Mesenchymal stem cell (in vitro differentiated cells and primary cell): Measurements from ENCODE around the gene ANKRD31.

Experiments
- DNase-seq: peaks from one replicate; pipeline ENCODE4 v3.0.0-alpha.2; 2013
- H2AFZ ChIP-seq: one replicate; pipeline ENCODE4 v1.6.1; 2013; ENCODE audit warnings: low read depth, mild to moderate bottlenecking, control low read depth, inconsistent platforms, low read length, moderate library complexity
- H2AK5ac ChIP-seq: 2 replicates; pipeline ENCODE4 v1.6.1; 2013; ENCODE audit warnings: low read length, moderate library complexity, mild to moderate bottlenecking, inconsistent platforms; ENCODE audit not compliant: severe bottlenecking
- H2BK120ac ChIP-seq: one replicate; pipeline ENCODE4 v1.6.1; 2013; ENCODE audit warnings: low read depth, mild to moderate bottlenecking, inconsistent platforms, low read length, moderate library complexity
- H2BK12ac ChIP-seq, 2 experiments: one replicate each; pipeline ENCODE4 v1.6.1; 2013; ENCODE audit warnings: inconsistent platforms in 2 of 2, low read length in 2 of 2, mild to moderate bottlenecking in 2 of 2, moderate library complexity in 2 of 2, control low read depth in 1 of 2
- H2BK15ac ChIP-seq: one replicate; pipeline ENCODE4 v1.6.1; 2013; ENCODE audit warnings: mild to moderate bottlenecking, low read depth, inconsistent platforms; ENCODE audit not compliant: poor library complexity, severe bottlenecking
- H2BK5ac ChIP-seq: 2 replicates; pipeline ENCODE4 v1.6.1; 2013; ENCODE audit warnings: low read depth, mild to moderate bottlenecking, low read length, control low read depth, inconsistent platforms; ENCODE audit not compliant: poor library complexity, severe bottlenecking
- H3K14ac ChIP-seq, 2 experiments: one replicate each; pipeline ENCODE4 v1.6.1; 2013; ENCODE audit warnings: inconsistent platforms in 2 of 2, low read length in 2 of 2, control low read depth in 1 of 2, mild to moderate bottlenecking in 1 of 2, moderate library complexity in 1 of 2
- H3K18ac ChIP-seq, 2 experiments: one replicate each; pipeline ENCODE4 v1.6.1; 2013; ENCODE audit warnings: inconsistent platforms in 2 of 2, low read length in 2 of 2, control low read depth in 1 of 2, low read depth in 1 of 2, mild to moderate bottlenecking in 1 of 2
- H3K23ac ChIP-seq, 2 experiments: one replicate each; pipeline ENCODE4 v1.6.1; 2013; ENCODE audit warnings: inconsistent platforms in 2 of 2, low read length in 2 of 2, mild to moderate bottlenecking in 2 of 2, moderate library complexity in 2 of 2, control low read depth in 1 of 2
- H3K27ac ChIP-seq: 2 replicates; pipeline ENCODE4 v1.5.1; 2013; ENCODE audit warnings: mild to moderate bottlenecking, moderate library complexity, low read length, control low read depth, inconsistent platforms; ENCODE audit not compliant: poor library complexity, severe bottlenecking
- H3K27me3 ChIP-seq, 2 experiments: 2 replicates each; pipeline versions ENCODE4 v1.6.1 to v1.7.0; 2013; ENCODE audit warnings: low read length in 2 of 2, mild to moderate bottlenecking in 2 of 2, moderate library complexity in 2 of 2, control low read depth in 1 of 2, inconsistent platforms in 1 of 2; ENCODE audit not compliant: control insufficient read depth in 1 of 2, insufficient read depth in 1 of 2
- H3K36me3 ChIP-seq, 2 experiments: 2 replicates each; pipeline versions ENCODE4 v1.6.1 to v1.7.0; 2013; ENCODE audit warnings: low read length in 2 of 2, control low read depth in 1 of 2, inconsistent platforms in 1 of 2, low read depth in 1 of 2, mild to moderate bottlenecking in 1 of 2; ENCODE audit not compliant: insufficient read depth in 2 of 2, control insufficient read depth in 1 of 2
- H3K4ac ChIP-seq, 2 experiments: one replicate each; pipeline ENCODE4 v1.6.1; 2013; ENCODE audit warnings: inconsistent platforms in 2 of 2, low read length in 2 of 2, mild to moderate bottlenecking in 2 of 2, moderate library complexity in 2 of 2, control low read depth in 1 of 2, low read depth in 1 of 2
- H3K4me1 ChIP-seq: 2 replicates; pipeline ENCODE4 v1.6.1; 2013; ENCODE audit warnings: low read depth, low read length, control low read depth; ENCODE audit not compliant: control insufficient read depth, insufficient read depth
- H3K4me2 ChIP-seq: 2 replicates; pipeline ENCODE4 v1.6.1; 2013; ENCODE audit warnings: low read length, mild to moderate bottlenecking, inconsistent platforms; ENCODE audit not compliant: poor library complexity, severe bottlenecking
- H3K4me3 ChIP-seq, 2 experiments: 2 replicates each; pipeline versions ENCODE4 v1.5.1 to v1.7.0; 2013; ENCODE audit warnings: low read length in 2 of 2, mild to moderate bottlenecking in 2 of 2, control low read depth in 1 of 2, low read depth in 1 of 2; ENCODE audit not compliant: insufficient read depth in 1 of 2
- H3K79me1 ChIP-seq: replicated peaks from 2 replicates; pipeline ENCODE4 v1.6.1; 2013; ENCODE audit warnings: mild to moderate bottlenecking, control low read depth, low read length, inconsistent platforms; ENCODE audit not compliant: poor library complexity, severe bottlenecking
- H3K9ac ChIP-seq: 2 replicates; pipeline ENCODE4 v1.7.0; 2013; ENCODE audit warnings: mild to moderate bottlenecking, low read length, moderate library complexity
- H3K9me3 ChIP-seq: 2 replicates; pipeline ENCODE4 v1.7.0; 2013; ENCODE audit warnings: mild to moderate bottlenecking, low read length; ENCODE audit not compliant: control insufficient read depth
- H4K8ac ChIP-seq: one replicate; pipeline ENCODE4 v1.6.1; 2013; ENCODE audit warnings: inconsistent platforms, mild to moderate bottlenecking, low read length, moderate library complexity
- H4K91ac ChIP-seq: one replicate; pipeline ENCODE4 v1.6.1; 2013; ENCODE audit warnings: mild to moderate bottlenecking, low read length, inconsistent platforms
- WGBS: methylation state at CpG from one replicate; pipeline ENCODE4 v1.1.7; 2013; ENCODE audit warnings: mixed read lengths; 5-methylcytosine and 5-hydroxymethylcytosine counted together

Gene ANKRD31

GRCh38 chr5:75140277-75140676, 96.4 kb downstream of the ANKRD31 start:
- H4K8ac ChIP-seq, result no peak overlapping the region
- H3K4ac ChIP-seq, result no peak overlapping the region
- no peak overlapping the region for H3K23ac ChIP-seq
- no peak overlapping the region for H3K9ac ChIP-seq
- H3K36me3 ChIP-seq, result no peaks in the 10 kb centered on the region
- no peak overlapping the region for H2AFZ ChIP-seq
- no peak overlapping the region for H2BK15ac ChIP-seq
- H2BK120ac ChIP-seq, result no peak overlapping the region
- H3K18ac ChIP-seq, result no peak overlapping the region
- H3K4me3 ChIP-seq, result no peak overlapping the region
- DNase-seq, result no peak
- no peak overlapping the region for H2BK12ac ChIP-seq
- H3K27me3 ChIP-seq, result peaks cover 3 to 5% of the 10 kb centered on the region in 2 experiments
- H3K14ac ChIP-seq, result no peak overlapping the region
- H3K9me3 ChIP-seq, result no peaks in the 10 kb centered on the region
- H3K4me1 ChIP-seq, result no peaks in the 10 kb centered on the region
- 100% methylated on average over 3 of the region's 3 CpGs for WGBS
- H3K27ac ChIP-seq, result no peak overlapping the region
- no peak overlapping the region for H2AK5ac ChIP-seq
- no peaks in the 10 kb centered on the region for H3K79me1 ChIP-seq
- no peak overlapping the region for H3K4me2 ChIP-seq
- H4K91ac ChIP-seq, result no peak overlapping the region
- H2BK5ac ChIP-seq, result no peak overlapping the region

- Histone ChIP-seq H3K9ac (no peak overlapping the region), H4K8ac (no peak overlapping the region), H2BK15ac (no peak overlapping the region), H3K4ac (no peak overlapping the region), H2BK120ac (no peak overlapping the region), H3K18ac (no peak overlapping the region), H3K27ac (no peak overlapping the region), H3K4me2 (no peak overlapping the region), H3K4me1 (no peaks in the 10 kb centered on the region), H3K4me3 (no peak overlapping the region), H2AK5ac (no peak overlapping the region), H3K36me3 (no peaks in the 10 kb centered on the region), H2BK12ac (no peak overlapping the region), H3K14ac (no peak overlapping the region), H3K9me3 (no peaks in the 10 kb centered on the region), H3K27me3 (peaks cover 3 to 5% of the 10 kb centered on the region in 2 experiments), H2BK5ac (no peak overlapping the region), H4K91ac (no peak overlapping the region), H3K79me1 (no peaks in the 10 kb centered on the region), H3K23ac (no peak overlapping the region), H2AFZ (no peak overlapping the region)
- DNase-seq, result no peak
These were observed 98.0 kb downstream of the ANKRD31 start for GRCh38 chr5:75138689-75139088.

- no peak overlapping the region for H3K4me2 ChIP-seq
- no peak overlapping the region for H4K91ac ChIP-seq
- H3K9ac ChIP-seq, result no peak overlapping the region
- no peak overlapping the region for H3K14ac ChIP-seq
- no peak overlapping the region for H2BK120ac ChIP-seq
- no peaks in the 10 kb centered on the region for H3K4me1 ChIP-seq
- no peak overlapping the region for H2BK5ac ChIP-seq
- no peak for DNase-seq
- H3K27ac ChIP-seq, result no peak overlapping the region
- H3K79me1 ChIP-seq, result no peaks in the 10 kb centered on the region
- 93% methylated on average over 19 of the region's 21 CpGs for WGBS
- no peak overlapping the region for H2BK12ac ChIP-seq
- H2BK15ac ChIP-seq, result no peak overlapping the region
- H2AFZ ChIP-seq, result no peak overlapping the region
- H3K4ac ChIP-seq, result no peak overlapping the region
- H3K4me3 ChIP-seq, result no peak overlapping the region
- no peak overlapping the region for H3K18ac ChIP-seq
- no peaks in the 10 kb centered on the region for H3K36me3 ChIP-seq
- H3K23ac ChIP-seq, result no peak overlapping the region
- H3K27me3 ChIP-seq, result no peaks in the 10 kb centered on the region
- H3K9me3 ChIP-seq, result no peaks in the 10 kb centered on the region
- no peak overlapping the region for H2AK5ac ChIP-seq
- no peak overlapping the region for H4K8ac ChIP-seq
These were observed 105.8 kb downstream of the ANKRD31 start for GRCh38 chr5:75130818-75131349.

GRCh38 chr5:75116856-75117255, 119.8 kb downstream of the ANKRD31 start:
- no peaks in the 10 kb centered on the region for H3K27me3 ChIP-seq
- no peak overlapping the region for H2BK15ac ChIP-seq
- H2BK120ac ChIP-seq, result no peak overlapping the region
- H2BK5ac ChIP-seq, result no peak overlapping the region
- no peak overlapping the region for H2AFZ ChIP-seq
- no peak overlapping the region for H3K4me3 ChIP-seq
- H3K79me1 ChIP-seq, result no peaks in the 10 kb centered on the region
- H2AK5ac ChIP-seq, result no peak overlapping the region
- H3K36me3 ChIP-seq, result no peaks in the 10 kb centered on the region
- no peak overlapping the region for H4K8ac ChIP-seq
- no peak overlapping the region for H4K91ac ChIP-seq
- H3K4ac ChIP-seq, result no peak overlapping the region
- no peak overlapping the region for H3K27ac ChIP-seq
- H3K4me2 ChIP-seq, result no peak overlapping the region
- H3K18ac ChIP-seq, result no peak overlapping the region
- H3K4me1 ChIP-seq, result no peaks in the 10 kb centered on the region
- H2BK12ac ChIP-seq, result no peak overlapping the region
- no peak for DNase-seq
- no peak overlapping the region for H3K23ac ChIP-seq
- no peaks in the 10 kb centered on the region for H3K9me3 ChIP-seq
- H3K14ac ChIP-seq, result no peak overlapping the region
- no peak overlapping the region for H3K9ac ChIP-seq
